Activated naive CD4-positive, alpha-beta T cell (primary cell): ENCODE data around the gene TAOK1.

Source experiments
- DNase-seq, 4 experiments: peaks; one replicate each; lab custom pipeline; 2025; lab: John Stamatoyannopoulos, UW

Gene TAOK1

DNA sequence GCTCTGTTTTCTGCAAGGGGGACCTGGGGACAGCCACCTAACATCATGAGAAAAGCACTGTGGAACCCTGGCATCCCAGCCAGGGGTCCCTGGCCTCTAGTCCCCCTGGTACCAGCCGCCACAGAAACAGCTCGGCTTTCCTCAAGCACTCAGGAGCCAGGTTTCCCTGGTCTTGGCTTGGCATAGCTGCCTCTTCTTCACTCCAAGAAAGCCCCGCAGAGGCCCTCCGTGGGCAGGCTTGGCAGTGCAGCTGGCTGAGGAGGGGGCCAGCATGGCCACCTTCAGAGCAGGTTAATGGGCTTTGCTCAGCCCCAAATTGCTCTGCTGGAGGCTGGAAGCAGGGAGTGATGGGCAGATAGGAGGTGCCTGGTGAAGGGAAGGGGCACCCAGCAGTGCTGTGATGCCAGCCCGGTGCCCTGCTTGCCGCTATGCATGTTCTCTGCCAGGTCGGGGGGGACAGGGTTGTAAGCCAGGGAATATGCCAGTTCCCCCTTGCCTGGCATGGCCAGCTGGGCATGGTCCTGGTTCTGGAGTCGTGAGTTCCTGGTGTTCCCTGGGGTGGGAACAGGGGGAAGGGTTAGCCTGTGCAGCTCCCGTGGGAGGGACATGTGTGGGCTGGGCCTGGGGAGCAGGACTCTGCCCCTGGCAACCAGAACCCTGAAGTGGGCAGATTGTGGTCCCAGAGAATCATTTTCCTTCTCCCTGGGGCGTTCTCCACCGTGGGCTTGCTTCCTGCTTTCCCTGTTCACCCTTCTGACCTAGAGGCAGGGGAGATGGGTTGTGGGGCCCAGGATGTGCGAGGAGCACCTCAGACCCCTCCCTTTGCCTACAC is 206.0 kb downstream of the TAOK1 start:
- no peak for DNase-seq

DNA sequence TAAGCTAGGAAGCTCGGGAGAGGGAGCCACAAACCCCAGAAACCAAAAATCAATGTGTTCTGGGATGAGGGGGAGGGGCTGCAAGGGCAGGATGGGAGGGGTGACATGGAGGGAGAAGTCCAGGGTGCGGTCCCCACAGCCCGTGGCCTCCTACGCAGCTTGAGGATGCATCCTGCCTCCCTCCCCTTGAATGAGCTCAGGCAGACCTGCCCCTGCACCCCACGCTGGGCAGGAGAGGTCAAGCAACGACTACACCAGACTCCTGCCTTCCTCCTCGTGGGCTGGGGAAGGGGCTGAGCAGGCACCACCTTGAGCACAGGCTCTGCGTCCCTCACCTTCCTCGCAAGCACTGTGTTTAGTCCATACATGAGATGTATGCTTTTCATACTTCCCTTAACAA is 206.6 kb downstream of the TAOK1 start:
- no peak for DNase-seq

DNA sequence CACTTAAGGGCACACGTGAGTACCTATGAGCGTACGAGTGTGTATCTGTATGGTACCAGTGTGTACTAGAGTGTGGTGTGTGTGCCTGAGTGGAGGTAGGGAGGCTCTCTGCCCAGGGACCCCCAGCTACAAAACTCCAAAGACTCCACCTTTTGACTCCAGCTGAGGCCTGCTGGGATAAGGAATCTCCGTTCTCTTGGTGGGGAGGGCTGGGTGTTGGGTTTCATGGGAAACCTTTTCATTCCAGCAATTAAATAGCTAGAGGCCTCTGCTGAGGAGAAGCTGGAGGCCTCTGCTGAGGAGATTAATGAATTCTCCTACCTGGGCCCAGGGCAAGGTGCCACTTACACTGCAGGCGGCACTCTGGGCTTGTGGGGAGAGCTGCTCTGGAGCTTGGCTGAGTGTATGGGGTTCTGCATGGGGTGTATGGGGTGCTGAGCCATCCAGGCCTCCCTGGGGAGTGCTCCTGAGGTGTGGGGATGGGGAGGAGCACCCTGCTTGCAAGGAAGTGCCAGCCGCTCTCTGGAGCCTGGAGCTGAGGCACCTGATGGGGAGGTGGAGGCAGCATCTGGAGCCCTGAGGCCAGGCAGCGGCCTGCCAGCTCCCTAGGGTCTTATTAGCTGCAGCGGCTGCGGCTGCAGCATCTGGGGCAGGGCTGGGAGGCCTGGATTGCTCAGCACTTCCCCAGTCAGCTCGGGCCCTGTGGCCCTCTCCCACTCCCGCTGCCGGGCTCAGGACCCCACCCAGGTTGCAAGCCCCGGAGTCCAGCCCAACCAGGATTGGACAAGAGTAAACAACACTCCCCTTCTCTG is 207.4 kb downstream of the TAOK1 start:
- DNase-seq, result no peak
